WTC11 (cell line): Measurements from ENCODE around the gene KIF5C. TPM values are rescaled to one million over a fixed set of nuclear protein-coding genes. Genes with fewer than 3 reads are reported as not detected.

ENCODE experiments used
- ATAC-seq: fragments of 200-7000 bp; cut with Tn5 transposase; 2 replicates; pipeline ENCODE4 v1.10.0; 2021; ENCODE audit warnings: mild to moderate bottlenecking, moderate library complexity
- CTCF ChIA-PET: fragments of 300-600 bp; sonication (Branson Sonifier 250); formaldehyde crosslinking; loops from one replicate; lab custom pipeline; 2021; ENCODE audit warnings: antibody characterized with exemption; lab: Charles Lee
- POLR2A ChIA-PET: fragments of 350-600 bp; sonication (Branson Sonifier 250); formaldehyde crosslinking; loops from one replicate; lab custom pipeline; 2021; ENCODE audit warnings: antibody characterized with exemption; lab: Charles Lee
- DNase-seq: peaks from one replicate; pipeline ENCODE4 v3.0.0; 2021; ENCODE audit warnings: low spot score
- H3K27ac Mint-ChIP-seq: 2 replicates; pipeline ENCODE4 v1.8.0; 2021; ENCODE audit warnings: mixed read lengths
- H3K27me3 Mint-ChIP-seq: 2 replicates; pipeline ENCODE4 v1.8.0; 2021; ENCODE audit warnings: low read depth, mild to moderate bottlenecking, moderate library complexity, mixed read lengths
- H3K36me3 Mint-ChIP-seq: 2 replicates; pipeline ENCODE4 v1.8.0; 2021; ENCODE audit warnings: mixed read lengths
- H3K4me1 Mint-ChIP-seq: 2 replicates; pipeline ENCODE4 v1.8.0; 2022; ENCODE audit warnings: mixed read lengths
- H3K4me3 Mint-ChIP-seq: 2 replicates; pipeline ENCODE4 v1.8.0; 2021; ENCODE audit warnings: mild to moderate bottlenecking, moderate library complexity, mixed read lengths
- H3K9me3 Mint-ChIP-seq: 2 replicates; pipeline ENCODE4 v1.8.0; 2021; ENCODE audit warnings: mixed read lengths
- ATF1 ChIP-seq: sonication (generic); formaldehyde crosslinking; IDR thresholded peaks from 2 replicates; pipeline ENCODE4 v1.8.1; 2023; ENCODE audit warnings: mild to moderate bottlenecking, moderate library complexity, missing genetic modification reagents
- CBFB ChIP-seq: sonication (generic); formaldehyde crosslinking; IDR thresholded peaks from 2 replicates; pipeline ENCODE4 v1.8.1; 2022; ENCODE audit warnings: mild to moderate bottlenecking, low read depth, missing genetic modification reagents
- EMX1 ChIP-seq: fragments of 250-450 bp; sonication (Bioruptor Pico); IDR thresholded peaks from 2 replicates; pipeline ENCODE4 v1.8.0; 2021; ENCODE audit warnings: mild to moderate bottlenecking
- FOXK1 ChIP-seq: sonication (generic); formaldehyde crosslinking; IDR thresholded peaks from 2 replicates; pipeline ENCODE4 v1.8.0; 2022; ENCODE audit warnings: mild to moderate bottlenecking, moderate library complexity, missing genetic modification reagents
- JAZF1 ChIP-seq: fragments of 250-450 bp; sonication (Bioruptor Pico); IDR thresholded peaks from 2 replicates; pipeline ENCODE4 v1.9.0; 2021; ENCODE audit warnings: moderate library complexity, mild to moderate bottlenecking, inconsistent platforms
- JUN ChIP-seq: sonication (generic); formaldehyde crosslinking; IDR thresholded peaks from 2 replicates; pipeline ENCODE4 v1.8.0; 2023; ENCODE audit warnings: mild to moderate bottlenecking, missing genetic modification reagents
- MYBL2 ChIP-seq: sonication (generic); formaldehyde crosslinking; IDR thresholded peaks from 2 replicates; pipeline ENCODE4 v1.8.1; 2023; ENCODE audit warnings: mild to moderate bottlenecking, moderate library complexity, missing genetic modification reagents
- NFE2L1 ChIP-seq: sonication (generic); formaldehyde crosslinking; IDR thresholded peaks from 2 replicates; pipeline ENCODE4 v1.8.1; 2023; ENCODE audit warnings: missing genetic modification reagents
- SMAD4 ChIP-seq: sonication (generic); formaldehyde crosslinking; IDR thresholded peaks from 2 replicates; pipeline ENCODE4 v1.8.0; 2022; ENCODE audit warnings: mild to moderate bottlenecking, missing genetic modification reagents
- STAT6 ChIP-seq: sonication (generic); formaldehyde crosslinking; conservative IDR thresholded peaks from 2 replicates; pipeline ENCODE4 v1.8.1; 2023; ENCODE audit warnings: mild to moderate bottlenecking, low read depth, missing genetic modification reagents, moderate library complexity
- TCF7 ChIP-seq: sonication (generic); formaldehyde crosslinking; IDR thresholded peaks from 2 replicates; pipeline ENCODE4 v1.8.0; 2022; ENCODE audit warnings: mild to moderate bottlenecking, low read depth, missing genetic modification reagents, moderate library complexity
- ZNF138 ChIP-seq: sonication (generic); formaldehyde crosslinking; conservative IDR thresholded peaks from 2 replicates; pipeline ENCODE4 v1.8.1; 2022; ENCODE audit warnings: mild to moderate bottlenecking, moderate library complexity, missing genetic modification reagents
- ZNF263 ChIP-seq: sonication (generic); formaldehyde crosslinking; IDR thresholded peaks from 2 replicates; pipeline ENCODE4 v1.8.1; 2022; ENCODE audit warnings: low read depth, mild to moderate bottlenecking, moderate library complexity, missing genetic modification reagents
- ZNF396 ChIP-seq: fragments of 250-450 bp; sonication (Bioruptor Pico); IDR thresholded peaks from 2 replicates; pipeline ENCODE4 v1.8.0; 2021; ENCODE audit warnings: mild to moderate bottlenecking, moderate library complexity, borderline replicate concordance
- ZNF423 ChIP-seq: fragments of 250-450 bp; sonication (Bioruptor Pico); IDR thresholded peaks from 2 replicates; pipeline ENCODE4 v2.1.2; 2022; ENCODE audit warnings: mild to moderate bottlenecking, moderate library complexity
- total RNA-seq: library from RNA; stranded (reverse); gene quantifications from 3 replicates; pipeline ENCODE4 v1.2.3, GENCODE V29; 2021
- TF ChIP-seq, protein P1 (sequence below): sonication (generic); formaldehyde crosslinking; IDR thresholded peaks from 2 replicates; pipeline ENCODE4 v1.8.1; 2022; ENCODE audit warnings: mild to moderate bottlenecking, missing genetic modification reagents, moderate library complexity, borderline replicate concordance
- TF ChIP-seq, protein P2 (sequence below): sonication (generic); formaldehyde crosslinking; IDR thresholded peaks from 2 replicates; pipeline ENCODE4 v1.8.1; 2023; ENCODE audit warnings: mild to moderate bottlenecking, missing genetic modification reagents, moderate library complexity
- TF ChIP-seq, protein P3 (sequence below): fragments of 250-450 bp; sonication (Bioruptor Pico); IDR thresholded peaks from 2 replicates; pipeline ENCODE4 v1.9.0; 2021; ENCODE audit warnings: moderate library complexity, mild to moderate bottlenecking, inconsistent platforms, borderline replicate concordance
- TF ChIP-seq, protein P4 (sequence below): sonication (generic); formaldehyde crosslinking; IDR thresholded peaks from 2 replicates; pipeline ENCODE4 v1.8.0; 2022; ENCODE audit warnings: mild to moderate bottlenecking, missing genetic modification reagents
- TF ChIP-seq, protein P5 (sequence below): sonication (generic); formaldehyde crosslinking; IDR thresholded peaks from 2 replicates; pipeline ENCODE4 v1.8.1; 2023; ENCODE audit warnings: mild to moderate bottlenecking, moderate library complexity, missing genetic modification reagents
- TF ChIP-seq, protein P6 (sequence below): sonication (generic); formaldehyde crosslinking; IDR thresholded peaks from 2 replicates; pipeline ENCODE4 v1.8.1; 2022; ENCODE audit warnings: low read depth, missing genetic modification reagents, borderline replicate concordance
- TF ChIP-seq, protein P7 (sequence below): sonication (generic); formaldehyde crosslinking; conservative IDR thresholded peaks from 2 replicates; pipeline ENCODE4 v1.8.1; 2022; ENCODE audit warnings: mild to moderate bottlenecking, missing genetic modification reagents

Gene KIF5C
- total RNA-seq, 1 experiment from 2014 or later, result 73.5 TPM

- TF ChIP-seq, protein P1, sequence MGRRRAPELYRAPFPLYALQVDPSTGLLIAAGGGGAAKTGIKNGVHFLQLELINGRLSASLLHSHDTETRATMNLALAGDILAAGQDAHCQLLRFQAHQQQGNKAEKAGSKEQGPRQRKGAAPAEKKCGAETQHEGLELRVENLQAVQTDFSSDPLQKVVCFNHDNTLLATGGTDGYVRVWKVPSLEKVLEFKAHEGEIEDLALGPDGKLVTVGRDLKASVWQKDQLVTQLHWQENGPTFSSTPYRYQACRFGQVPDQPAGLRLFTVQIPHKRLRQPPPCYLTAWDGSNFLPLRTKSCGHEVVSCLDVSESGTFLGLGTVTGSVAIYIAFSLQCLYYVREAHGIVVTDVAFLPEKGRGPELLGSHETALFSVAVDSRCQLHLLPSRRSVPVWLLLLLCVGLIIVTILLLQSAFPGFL, result no peak
- TF ChIP-seq, protein P2, sequence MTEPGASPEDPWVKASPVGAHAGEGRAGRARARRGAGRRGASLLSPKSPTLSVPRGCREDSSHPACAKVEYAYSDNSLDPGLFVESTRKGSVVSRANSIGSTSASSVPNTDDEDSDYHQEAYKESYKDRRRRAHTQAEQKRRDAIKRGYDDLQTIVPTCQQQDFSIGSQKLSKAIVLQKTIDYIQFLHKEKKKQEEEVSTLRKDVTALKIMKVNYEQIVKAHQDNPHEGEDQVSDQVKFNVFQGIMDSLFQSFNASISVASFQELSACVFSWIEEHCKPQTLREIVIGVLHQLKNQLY (CRISPR knock-in tag), result no peak
- TF ChIP-seq ZNF138 (CRISPR knock-in tag) (no peak), JUN (no peak), EMX1 (no peak), ZNF396 (CRISPR knock-in tag) (no peak), STAT6 (CRISPR knock-in tag) (no peak), SMAD4 (CRISPR knock-in tag) (no peak), NFE2L1 (CRISPR knock-in tag) (no peak)
Observed at GRCh38 chr2:148913061-148913460, 38.0 kb downstream of the KIF5C start (continued).

DNA sequence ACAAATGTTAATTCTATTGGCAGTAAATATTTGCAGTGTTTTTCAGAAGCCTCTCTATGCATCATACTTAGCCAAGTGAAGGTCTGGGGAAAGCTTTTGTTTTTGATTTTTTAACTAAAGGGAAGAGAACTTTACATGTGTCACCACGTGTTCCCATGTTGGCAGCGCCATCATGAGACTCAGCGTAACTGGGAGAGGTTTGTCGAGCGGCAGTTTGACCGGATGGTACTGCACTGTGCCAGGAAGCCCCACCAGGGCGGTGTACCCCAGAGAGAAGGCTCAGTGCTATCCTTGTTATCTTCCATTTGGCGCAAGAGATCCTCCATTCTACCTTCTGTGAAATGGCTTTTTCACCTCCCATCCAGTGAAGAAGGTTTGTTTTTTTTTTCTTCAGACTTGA is 38.5 kb downstream of the KIF5C start:
- Mint-ChIP-seq H3K27ac (0 out of 2 replicates have a peak overlapping the region, but pooled peaks have one; percentile 30), H3K27me3 (no peaks in the 10 kb centered on the region), H3K36me3 (peaks cover 12% of the 10 kb centered on the region), H3K4me3 (no peak overlapping the region), H3K4me1 (peaks cover 22% of the 10 kb centered on the region), H3K9me3 (peaks cover 12% of the 10 kb centered on the region)
- CTCF ChIA-PET, result interaction anchor here (0.8 kb wide), 1 partner anchor 24 kb away, joined by 3 read pairs; no protein-coding TSS in a partner anchor
- no peak for ATAC-seq
- DNase-seq, result no peak
- POLR2A ChIA-PET, result no interaction called here
- TF ChIP-seq, protein P3, sequence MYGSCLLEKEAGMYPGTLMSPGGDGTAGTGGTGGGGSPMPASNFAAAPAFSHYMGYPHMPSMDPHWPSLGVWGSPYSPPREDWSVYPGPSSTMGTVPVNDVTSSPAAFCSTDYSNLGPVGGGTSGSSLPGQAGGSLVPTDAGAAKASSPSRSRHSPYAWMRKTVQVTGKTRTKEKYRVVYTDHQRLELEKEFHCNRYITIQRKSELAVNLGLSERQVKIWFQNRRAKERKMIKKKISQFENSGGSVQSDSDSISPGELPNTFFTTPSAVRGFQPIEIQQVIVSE (CRISPR knock-in tag), result no peak
- TF ChIP-seq, all 79 proteins: peak for 0

GRCh38 chr2:148914463-148914862 is 39.4 kb downstream of the KIF5C start:
- no peak for ATAC-seq
- peaks cover 17% of the 10 kb centered on the region for H3K36me3 Mint-ChIP-seq

More at GRCh38 chr2:148914463-148914862, 39.4 kb downstream of the KIF5C start:
- no peak overlapping the region for H3K4me3 Mint-ChIP-seq
- no peak overlapping the region for H3K27ac Mint-ChIP-seq
- TF ChIP-seq MYBL2 (no peak), ATF1 (no peak), ZNF423 (CRISPR knock-in tag) (no peak), TCF7 (CRISPR knock-in tag) (no peak), CBFB (CRISPR knock-in tag) (no peak), FOXK1 (CRISPR knock-in tag) (no peak), ZNF263 (CRISPR knock-in tag) (no peak), JAZF1 (no peak)
- TF ChIP-seq, protein P4, sequence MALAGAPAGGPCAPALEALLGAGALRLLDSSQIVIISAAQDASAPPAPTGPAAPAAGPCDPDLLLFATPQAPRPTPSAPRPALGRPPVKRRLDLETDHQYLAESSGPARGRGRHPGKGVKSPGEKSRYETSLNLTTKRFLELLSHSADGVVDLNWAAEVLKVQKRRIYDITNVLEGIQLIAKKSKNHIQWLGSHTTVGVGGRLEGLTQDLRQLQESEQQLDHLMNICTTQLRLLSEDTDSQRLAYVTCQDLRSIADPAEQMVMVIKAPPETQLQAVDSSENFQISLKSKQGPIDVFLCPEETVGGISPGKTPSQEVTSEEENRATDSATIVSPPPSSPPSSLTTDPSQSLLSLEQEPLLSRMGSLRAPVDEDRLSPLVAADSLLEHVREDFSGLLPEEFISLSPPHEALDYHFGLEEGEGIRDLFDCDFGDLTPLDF (CRISPR knock-in tag), result no peak
- TF ChIP-seq, protein P5, sequence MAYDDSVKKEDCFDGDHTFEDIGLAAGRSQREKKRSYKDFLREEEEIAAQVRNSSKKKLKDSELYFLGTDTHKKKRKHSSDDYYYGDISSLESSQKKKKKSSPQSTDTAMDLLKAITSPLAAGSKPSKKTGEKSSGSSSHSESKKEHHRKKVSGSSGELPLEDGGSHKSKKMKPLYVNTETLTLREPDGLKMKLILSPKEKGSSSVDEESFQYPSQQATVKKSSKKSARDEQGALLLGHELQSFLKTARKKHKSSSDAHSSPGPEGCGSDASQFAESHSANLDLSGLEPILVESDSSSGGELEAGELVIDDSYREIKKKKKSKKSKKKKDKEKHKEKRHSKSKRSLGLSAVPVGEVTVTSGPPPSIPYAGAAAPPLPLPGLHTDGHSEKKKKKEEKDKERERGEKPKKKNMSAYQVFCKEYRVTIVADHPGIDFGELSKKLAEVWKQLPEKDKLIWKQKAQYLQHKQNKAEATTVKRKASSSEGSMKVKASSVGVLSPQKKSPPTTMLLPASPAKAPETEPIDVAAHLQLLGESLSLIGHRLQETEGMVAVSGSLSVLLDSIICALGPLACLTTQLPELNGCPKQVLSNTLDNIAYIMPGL (CRISPR knock-in tag), result no peak
- TF ChIP-seq, protein P6, sequence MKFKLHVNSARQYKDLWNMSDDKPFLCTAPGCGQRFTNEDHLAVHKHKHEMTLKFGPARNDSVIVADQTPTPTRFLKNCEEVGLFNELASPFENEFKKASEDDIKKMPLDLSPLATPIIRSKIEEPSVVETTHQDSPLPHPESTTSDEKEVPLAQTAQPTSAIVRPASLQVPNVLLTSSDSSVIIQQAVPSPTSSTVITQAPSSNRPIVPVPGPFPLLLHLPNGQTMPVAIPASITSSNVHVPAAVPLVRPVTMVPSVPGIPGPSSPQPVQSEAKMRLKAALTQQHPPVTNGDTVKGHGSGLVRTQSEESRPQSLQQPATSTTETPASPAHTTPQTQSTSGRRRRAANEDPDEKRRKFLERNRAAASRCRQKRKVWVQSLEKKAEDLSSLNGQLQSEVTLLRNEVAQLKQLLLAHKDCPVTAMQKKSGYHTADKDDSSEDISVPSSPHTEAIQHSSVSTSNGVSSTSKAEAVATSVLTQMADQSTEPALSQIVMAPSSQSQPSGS (CRISPR knock-in tag), result no peak
- TF ChIP-seq, protein P7, sequence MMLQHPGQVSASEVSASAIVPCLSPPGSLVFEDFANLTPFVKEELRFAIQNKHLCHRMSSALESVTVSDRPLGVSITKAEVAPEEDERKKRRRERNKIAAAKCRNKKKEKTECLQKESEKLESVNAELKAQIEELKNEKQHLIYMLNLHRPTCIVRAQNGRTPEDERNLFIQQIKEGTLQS (CRISPR knock-in tag), result no peak
- no peak for DNase-seq
- ChIA-PET CTCF (no interaction called here), POLR2A (no interaction called here)
- peaks cover 20% of the 10 kb centered on the region for H3K9me3 Mint-ChIP-seq
- no peaks in the 10 kb centered on the region for H3K27me3 Mint-ChIP-seq
- peaks cover 13% of the 10 kb centered on the region for H3K4me1 Mint-ChIP-seq
